Measurements from ENCODE around the gene DPEP1. TPM values are rescaled to one million over a fixed set of nuclear protein-coding genes. Genes with fewer than 3 reads are reported as not detected.

Gene DPEP1
- total and polyA plus RNA-seq, 2 donors from 2014 or later: 24.2 to 433 TPM

DNA sequence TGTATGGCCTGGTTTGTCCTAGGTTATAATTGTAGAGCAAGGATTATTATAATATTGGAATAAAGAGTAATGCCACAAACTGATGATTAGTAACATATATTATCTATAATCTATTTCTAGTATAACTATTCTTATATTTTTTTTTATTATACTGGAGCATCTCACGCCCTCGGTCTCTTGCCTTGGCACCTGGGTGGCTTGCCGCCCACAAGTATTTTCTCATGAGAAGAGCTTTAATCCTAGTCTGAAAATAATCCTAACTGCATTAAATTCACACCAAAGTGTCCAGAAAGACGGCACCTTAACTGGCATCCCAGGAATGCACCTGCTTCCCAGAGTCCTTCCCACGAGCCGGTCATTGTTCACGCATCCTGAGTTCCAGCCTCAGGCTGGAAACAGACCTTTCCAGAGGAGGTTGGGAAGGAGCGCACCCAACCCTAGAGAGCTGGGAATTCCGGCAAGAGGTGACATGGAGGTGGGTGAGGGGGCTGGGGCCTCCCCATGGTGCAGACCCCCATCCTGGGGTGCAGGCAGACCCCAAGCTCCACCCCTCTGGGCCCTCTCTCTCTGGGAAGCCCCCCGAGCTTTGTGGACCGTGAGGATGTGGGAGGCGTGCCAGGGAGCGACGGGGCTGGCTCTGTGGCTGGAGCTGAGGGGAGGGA lies 28.1 kb downstream of the DPEP1 start:
- H3K9ac ChIP-seq (ENCODE audit: low read length in 3 of 3): no peak overlapping the region
- DNase-seq: peak in 4 of 5 donors; percentile 52 to 71 (median 66)
- H3K27me3 ChIP-seq (ENCODE audit: control insufficient read depth, insufficient read depth, low read length): no peaks in the 10 kb centered on the region
- H3K9me3 ChIP-seq (ENCODE audit: control insufficient read depth in 2 of 3, insufficient read depth in 1 of 3, low read length in 3 of 3): no peaks in the 10 kb centered on the region
- peaks cover 0 to 4% (median 0%) of the 10 kb centered on the region in 3 donors for H3K4me1 ChIP-seq (ENCODE audit: control insufficient read depth in 2 of 3, insufficient read depth in 2 of 3, low read depth in 1 of 3, low read length in 3 of 3)
- intact Hi-C loops (cut with DNase I): loop anchor here (10.0 kb wide), 1 partner anchor 67 kb away; the partner anchor contains the start of gene CPNE7
- no peak overlapping the region for H3K27ac ChIP-seq (ENCODE audit: low read depth in 2 of 2, low read length in 2 of 2)
- peaks cover 0 to 9% (median 7%) of the 10 kb centered on the region in 3 donors for H3K36me3 ChIP-seq (ENCODE audit: control insufficient read depth in 2 of 3, insufficient read depth in 3 of 3, low read length in 3 of 3)
- H3K4me3 ChIP-seq (ENCODE audit: low read length in 3 of 3): no peak overlapping the region
- no peak for FAIRE-seq
- TF ChIP-seq, protein P1, sequence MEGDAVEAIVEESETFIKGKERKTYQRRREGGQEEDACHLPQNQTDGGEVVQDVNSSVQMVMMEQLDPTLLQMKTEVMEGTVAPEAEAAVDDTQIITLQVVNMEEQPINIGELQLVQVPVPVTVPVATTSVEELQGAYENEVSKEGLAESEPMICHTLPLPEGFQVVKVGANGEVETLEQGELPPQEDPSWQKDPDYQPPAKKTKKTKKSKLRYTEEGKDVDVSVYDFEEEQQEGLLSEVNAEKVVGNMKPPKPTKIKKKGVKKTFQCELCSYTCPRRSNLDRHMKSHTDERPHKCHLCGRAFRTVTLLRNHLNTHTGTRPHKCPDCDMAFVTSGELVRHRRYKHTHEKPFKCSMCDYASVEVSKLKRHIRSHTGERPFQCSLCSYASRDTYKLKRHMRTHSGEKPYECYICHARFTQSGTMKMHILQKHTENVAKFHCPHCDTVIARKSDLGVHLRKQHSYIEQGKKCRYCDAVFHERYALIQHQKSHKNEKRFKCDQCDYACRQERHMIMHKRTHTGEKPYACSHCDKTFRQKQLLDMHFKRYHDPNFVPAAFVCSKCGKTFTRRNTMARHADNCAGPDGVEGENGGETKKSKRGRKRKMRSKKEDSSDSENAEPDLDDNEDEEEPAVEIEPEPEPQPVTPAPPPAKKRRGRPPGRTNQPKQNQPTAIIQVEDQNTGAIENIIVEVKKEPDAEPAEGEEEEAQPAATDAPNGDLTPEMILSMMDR (IDR thresholded peaks at IDR 0.05; ENCODE audit: borderline replicate concordance, extremely low read depth, insufficient read depth): no peak

- no peak overlapping the region for H3K9ac ChIP-seq (ENCODE audit: low read length in 3 of 3)
- H3K27me3 ChIP-seq (ENCODE audit: control insufficient read depth, insufficient read depth, low read length): no peaks in the 10 kb centered on the region
- intact Hi-C loops (cut with DNase I): loop anchor here (10.0 kb wide), 1 partner anchor 68 kb away; the partner anchor contains the start of gene CPNE7
- H3K27ac ChIP-seq (ENCODE audit: low read depth in 2 of 2, low read length in 2 of 2): no peak overlapping the region
- TF ChIP-seq, protein P1 (IDR thresholded peaks at IDR 0.05; ENCODE audit: borderline replicate concordance, extremely low read depth, insufficient read depth): no peak
- peaks cover 2 to 12% (median 9%) of the 10 kb centered on the region in 3 donors for H3K36me3 ChIP-seq (ENCODE audit: control insufficient read depth in 2 of 3, insufficient read depth in 3 of 3, low read length in 3 of 3)
- H3K4me3 ChIP-seq (ENCODE audit: low read length in 3 of 3): no peak overlapping the region
- FAIRE-seq (no peak), DNase-seq (no peak)
- no peaks in the 10 kb centered on the region for H3K9me3 ChIP-seq (ENCODE audit: control insufficient read depth in 2 of 3, insufficient read depth in 1 of 3, low read length in 3 of 3)
- peaks cover 0 to 4% (median 0%) of the 10 kb centered on the region in 3 donors for H3K4me1 ChIP-seq (ENCODE audit: control insufficient read depth in 2 of 3, insufficient read depth in 2 of 3, low read depth in 1 of 3, low read length in 3 of 3)
Observed at GRCh38 chr16:89642574-89642973, 29.1 kb downstream of the DPEP1 start.

DNA sequence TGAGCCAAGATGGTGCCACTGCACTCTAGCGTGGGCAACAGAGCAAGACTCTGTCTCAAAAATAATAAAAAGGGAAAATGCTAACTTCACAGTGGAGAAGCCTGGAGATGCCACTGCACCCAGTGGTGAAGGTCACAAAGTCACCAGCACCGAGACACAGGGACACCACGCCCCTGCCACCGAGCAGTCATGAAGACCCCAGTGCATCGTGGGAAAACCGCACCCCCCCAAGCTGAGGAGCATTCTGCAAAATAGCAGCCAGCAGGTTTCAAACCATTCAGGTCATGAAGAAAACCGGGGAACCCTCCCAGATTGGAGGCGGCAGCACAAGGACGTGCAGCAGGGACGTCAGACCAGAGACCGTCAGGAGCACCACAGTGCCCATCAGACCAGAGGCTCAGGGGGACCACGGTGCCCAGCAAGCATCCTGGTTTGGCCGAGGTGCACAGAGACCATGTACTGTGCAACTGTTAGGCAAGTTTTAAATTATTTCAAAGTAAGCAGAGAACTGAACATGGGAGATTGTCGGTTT lies 30.4 kb downstream of the DPEP1 start:
- intact Hi-C loops (cut with DNase I): loop anchor here (10.0 kb wide), 1 partner anchor 69 kb away; the partner anchor contains the start of gene CPNE7
- FAIRE-seq (no peak), DNase-seq (no peak)
- Histone ChIP-seq H3K9ac (ENCODE audit: low read length in 3 of 3) (no peak overlapping the region), H3K27ac (ENCODE audit: low read depth in 2 of 2, low read length in 2 of 2) (no peak overlapping the region), H3K4me1 (ENCODE audit: control insufficient read depth in 2 of 3, insufficient read depth in 2 of 3, low read depth in 1 of 3, low read length in 3 of 3) (peaks cover 0 to 4% (median 0%) of the 10 kb centered on the region in 3 donors), H3K27me3 (ENCODE audit: control insufficient read depth, insufficient read depth, low read length) (no peaks in the 10 kb centered on the region), H3K9me3 (ENCODE audit: control insufficient read depth in 2 of 3, insufficient read depth in 1 of 3, low read length in 3 of 3) (no peaks in the 10 kb centered on the region), H3K4me3 (ENCODE audit: low read length in 3 of 3) (no peak overlapping the region), H3K36me3 (ENCODE audit: control insufficient read depth in 2 of 3, insufficient read depth in 3 of 3, low read length in 3 of 3) (peaks cover 2 to 12% (median 9%) of the 10 kb centered on the region in 3 donors)
- TF ChIP-seq, protein P1 (IDR thresholded peaks at IDR 0.05; ENCODE audit: borderline replicate concordance, extremely low read depth, insufficient read depth): no peak
